K562 (cell line): ENCODE data around the gene PAN2. TPM values are rescaled to one million over a fixed set of nuclear protein-coding genes. Genes with fewer than 3 reads are reported as not detected.

Source experiments
- BRF2 ChIP-seq: IDR thresholded peaks from 3 replicates; pipeline ENCODE4 v1.6.1; 2011; ENCODE audit warnings: borderline replicate concordance, mild to moderate bottlenecking; ENCODE audit not compliant: insufficient read length, insufficient read depth
- CBX5 ChIP-seq: IDR thresholded peaks from 2 replicates; pipeline ENCODE4 v1.6.1; 2014; ENCODE audit warnings: low read depth, borderline replicate concordance
- DDX20 ChIP-seq: fragments of 450-650 bp; IDR thresholded peaks from 2 replicates; pipeline ENCODE4 v1.6.1; 2016; ENCODE audit warnings: missing genetic modification characterization, low read depth, mild to moderate bottlenecking, missing compliant biosample characterization, moderate library complexity
- ID3 ChIP-seq, 2 experiments: fragments of 250-450 bp in 1 of 2; fragments of 450-650 bp in 1 of 2; sonication (Bioruptor Pico) in 1 of 2; IDR thresholded peaks; 2 replicates each; pipeline versions ENCODE4 v1.6.1 to v1.8.0; 2016 to 2021; ENCODE audit warnings: mild to moderate bottlenecking in 2 of 2, moderate library complexity in 2 of 2, missing compliant biosample characterization in 1 of 2, missing genetic modification characterization in 1 of 2
- KAT8 ChIP-seq: fragments of 450-650 bp; IDR thresholded peaks from 2 replicates; pipeline ENCODE4 v1.6.1; 2016; ENCODE audit warnings: low read depth, mild to moderate bottlenecking
- MIER1 ChIP-seq: fragments of 450-650 bp; IDR thresholded peaks from 2 replicates; pipeline ENCODE4 v1.6.1; 2016; ENCODE audit warnings: antibody characterized with exemption, mild to moderate bottlenecking, low read depth
- MLLT1 ChIP-seq, 2 experiments: fragments of 450-650 bp; IDR thresholded peaks; 2 replicates each; pipeline ENCODE4 v1.6.1; 2016
- NCOA6 ChIP-seq: fragments of 450-650 bp; IDR thresholded peaks from 2 replicates; pipeline ENCODE4 v1.6.1; 2017; ENCODE audit warnings: mild to moderate bottlenecking
- SFPQ ChIP-seq: fragments of 200-400 bp; formaldehyde crosslinking; IDR thresholded peaks from 2 replicates; pipeline ENCODE4 v1.6.1; 2017; ENCODE audit warnings: mild to moderate bottlenecking, low read depth, low read length, moderate library complexity
- TCF7L2 ChIP-seq: fragments of 150-350 bp; IDR thresholded peaks from 2 replicates; pipeline ENCODE4 v1.6.1; 2016; ENCODE audit warnings: low read depth, mild to moderate bottlenecking, low read length, moderate library complexity
- TRIM24 ChIP-seq, 2 experiments: fragments of 450-650 bp; IDR thresholded peaks; 2 replicates each; pipeline ENCODE4 v1.6.1; 2016
- ZNF239 ChIP-seq: fragments of 250-450 bp; sonication (Bioruptor Pico); IDR thresholded peaks from 2 replicates; pipeline ENCODE4 v1.4.0; 2020; ENCODE audit warnings: mild to moderate bottlenecking
- ZNF282 ChIP-seq: sonication (generic); formaldehyde crosslinking; IDR thresholded peaks from 2 replicates; pipeline ENCODE4 v1.8.1; 2023; ENCODE audit warnings: missing genetic modification reagents
- ZNF408 ChIP-seq: fragments of 250-450 bp; sonication (Bioruptor Pico); IDR thresholded peaks from 2 replicates; pipeline ENCODE4 v1.4.0; 2020; ENCODE audit warnings: low read depth, mild to moderate bottlenecking, moderate library complexity
- ZNF57 ChIP-seq: fragments of 450-650 bp; formaldehyde crosslinking; IDR thresholded peaks from 2 replicates; pipeline ENCODE4 v1.4.0; 2020; ENCODE audit warnings: mild to moderate bottlenecking, moderate library complexity
- polyA plus RNA-seq, 8 experiments: library from polyadenylated mRNA; depleted of rRNA in 4 of 8; stranded (reverse) in 5 of 8; unstranded in 3 of 8; fragments of >200 nt; fragmentation: Nextera tagmentation in 2 of 8; fragmentation: Illumina TruSeq in 1 of 8; extraction: Ambion mirVana in 2 of 8; extraction: Trizol in 1 of 8; gene quantifications; 2 replicates each; pipeline versions ENCODE4 v1.2.1 to v1.2.3, GENCODE V29; 2011 to 2014; ENCODE audit warnings: inconsistent platforms in 1 of 8, missing spikeins in 1 of 8
- total RNA-seq, 7 experiments: library from RNA; depleted of rRNA in 6 of 7; stranded (reverse); fragments of >200 nt in 6 of 7; fragmentation: Illumina TruSeq in 2 of 7; extraction: Trizol in 2 of 7; gene quantifications; 2 replicates each; pipeline versions ENCODE4 v1.2.1 to v1.2.3, GENCODE V29; 2011 to 2021; ENCODE audit warnings: low replicate concordance in 1 of 7
- TF ChIP-seq, protein P1 (sequence below), 2 experiments: fragments of 150-350 bp in 1 of 2; IDR thresholded peaks; 2 replicates each; pipeline ENCODE4 v1.6.1; 2012 to 2016; ENCODE audit warnings: low read depth in 2 of 2, low read length in 2 of 2, mild to moderate bottlenecking in 1 of 2, moderate library complexity in 1 of 2
- TF ChIP-seq, protein P2 (sequence below): sonication (generic); formaldehyde crosslinking; IDR thresholded peaks from 2 replicates; pipeline ENCODE4 v1.8.1; 2022; ENCODE audit warnings: missing genetic modification reagents

The PAN2 gene
- total and polyA plus RNA-seq, 9 of the 15 experiments (the other 6 are each of a cell fraction or from before 2014, with no cell fraction given): 15.0 to 66.1 (median 25.9) TPM

GRCh38 chr12:56266693-56267442, 66.9 kb downstream of the PAN2 start, which contains the start of gene COQ10A (continued):
- no peak for TF ChIP-seq CBX5
- TF ChIP-seq ID3 (CRISPR knock-in tag; IDR thresholded peaks at IDR 0.05): no peak
- TF ChIP-seq ID3 (tag; IDR thresholded peaks at IDR 0.05): no peak
- no peak; the same call in 1 of the 2 replicates for TF ChIP-seq ZNF239 (CRISPR knock-in tag)
- TF ChIP-seq KAT8: no peak
- no peak for TF ChIP-seq BRF2
- no peak for TF ChIP-seq TCF7L2
- no peak for TF ChIP-seq DDX20 (tag)
- TF ChIP-seq, protein P1, sequence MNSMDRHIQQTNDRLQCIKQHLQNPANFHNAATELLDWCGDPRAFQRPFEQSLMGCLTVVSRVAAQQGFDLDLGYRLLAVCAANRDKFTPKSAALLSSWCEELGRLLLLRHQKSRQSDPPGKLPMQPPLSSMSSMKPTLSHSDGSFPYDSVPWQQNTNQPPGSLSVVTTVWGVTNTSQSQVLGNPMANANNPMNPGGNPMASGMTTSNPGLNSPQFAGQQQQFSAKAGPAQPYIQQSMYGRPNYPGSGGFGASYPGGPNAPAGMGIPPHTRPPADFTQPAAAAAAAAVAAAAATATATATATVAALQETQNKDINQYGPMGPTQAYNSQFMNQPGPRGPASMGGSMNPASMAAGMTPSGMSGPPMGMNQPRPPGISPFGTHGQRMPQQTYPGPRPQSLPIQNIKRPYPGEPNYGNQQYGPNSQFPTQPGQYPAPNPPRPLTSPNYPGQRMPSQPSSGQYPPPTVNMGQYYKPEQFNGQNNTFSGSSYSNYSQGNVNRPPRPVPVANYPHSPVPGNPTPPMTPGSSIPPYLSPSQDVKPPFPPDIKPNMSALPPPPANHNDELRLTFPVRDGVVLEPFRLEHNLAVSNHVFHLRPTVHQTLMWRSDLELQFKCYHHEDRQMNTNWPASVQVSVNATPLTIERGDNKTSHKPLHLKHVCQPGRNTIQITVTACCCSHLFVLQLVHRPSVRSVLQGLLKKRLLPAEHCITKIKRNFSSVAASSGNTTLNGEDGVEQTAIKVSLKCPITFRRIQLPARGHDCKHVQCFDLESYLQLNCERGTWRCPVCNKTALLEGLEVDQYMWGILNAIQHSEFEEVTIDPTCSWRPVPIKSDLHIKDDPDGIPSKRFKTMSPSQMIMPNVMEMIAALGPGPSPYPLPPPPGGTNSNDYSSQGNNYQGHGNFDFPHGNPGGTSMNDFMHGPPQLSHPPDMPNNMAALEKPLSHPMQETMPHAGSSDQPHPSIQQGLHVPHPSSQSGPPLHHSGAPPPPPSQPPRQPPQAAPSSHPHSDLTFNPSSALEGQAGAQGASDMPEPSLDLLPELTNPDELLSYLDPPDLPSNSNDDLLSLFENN (IDR thresholded peaks at IDR 0.05; ENCODE audit: low read depth in 2 of 2, low read length in 2 of 2): no peak
- TF ChIP-seq NCOA6: no peak
- TF ChIP-seq SFPQ: no peak
- TF ChIP-seq TRIM24 (IDR thresholded peaks at IDR 0.05): no peak; a peak in 1 of 4 replicates
- TF ChIP-seq ZNF408 (CRISPR knock-in tag): no peak
- no peak for TF ChIP-seq ZNF57 (CRISPR knock-in tag)
- no peak for TF ChIP-seq MIER1
- TF ChIP-seq ZNF282 (CRISPR knock-in tag): no peak
- TF ChIP-seq, protein P2, sequence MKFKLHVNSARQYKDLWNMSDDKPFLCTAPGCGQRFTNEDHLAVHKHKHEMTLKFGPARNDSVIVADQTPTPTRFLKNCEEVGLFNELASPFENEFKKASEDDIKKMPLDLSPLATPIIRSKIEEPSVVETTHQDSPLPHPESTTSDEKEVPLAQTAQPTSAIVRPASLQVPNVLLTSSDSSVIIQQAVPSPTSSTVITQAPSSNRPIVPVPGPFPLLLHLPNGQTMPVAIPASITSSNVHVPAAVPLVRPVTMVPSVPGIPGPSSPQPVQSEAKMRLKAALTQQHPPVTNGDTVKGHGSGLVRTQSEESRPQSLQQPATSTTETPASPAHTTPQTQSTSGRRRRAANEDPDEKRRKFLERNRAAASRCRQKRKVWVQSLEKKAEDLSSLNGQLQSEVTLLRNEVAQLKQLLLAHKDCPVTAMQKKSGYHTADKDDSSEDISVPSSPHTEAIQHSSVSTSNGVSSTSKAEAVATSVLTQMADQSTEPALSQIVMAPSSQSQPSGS (CRISPR knock-in tag): no peak
- no peak; a peak in 1 of 4 replicates for TF ChIP-seq MLLT1 (IDR thresholded peaks at IDR 0.05)
